Astrocyte (in vitro differentiated cells and primary cell): ENCODE results near the gene APBA2.

Experiments
- EZH2 ChIP-seq: IDR thresholded peaks from 2 replicates; pipeline ENCODE4 v1.6.1; 2012; ENCODE audit warnings: mild to moderate bottlenecking, low read length, inconsistent platforms; ENCODE audit not compliant: insufficient read depth
- TF ChIP-seq, protein P1 (sequence below): IDR thresholded peaks from 2 replicates; pipeline ENCODE4 v1.5.1; 2011; ENCODE audit warnings: low read depth, mild to moderate bottlenecking, inconsistent platforms, low read length, moderate library complexity; ENCODE audit not compliant: insufficient read depth

DNA sequence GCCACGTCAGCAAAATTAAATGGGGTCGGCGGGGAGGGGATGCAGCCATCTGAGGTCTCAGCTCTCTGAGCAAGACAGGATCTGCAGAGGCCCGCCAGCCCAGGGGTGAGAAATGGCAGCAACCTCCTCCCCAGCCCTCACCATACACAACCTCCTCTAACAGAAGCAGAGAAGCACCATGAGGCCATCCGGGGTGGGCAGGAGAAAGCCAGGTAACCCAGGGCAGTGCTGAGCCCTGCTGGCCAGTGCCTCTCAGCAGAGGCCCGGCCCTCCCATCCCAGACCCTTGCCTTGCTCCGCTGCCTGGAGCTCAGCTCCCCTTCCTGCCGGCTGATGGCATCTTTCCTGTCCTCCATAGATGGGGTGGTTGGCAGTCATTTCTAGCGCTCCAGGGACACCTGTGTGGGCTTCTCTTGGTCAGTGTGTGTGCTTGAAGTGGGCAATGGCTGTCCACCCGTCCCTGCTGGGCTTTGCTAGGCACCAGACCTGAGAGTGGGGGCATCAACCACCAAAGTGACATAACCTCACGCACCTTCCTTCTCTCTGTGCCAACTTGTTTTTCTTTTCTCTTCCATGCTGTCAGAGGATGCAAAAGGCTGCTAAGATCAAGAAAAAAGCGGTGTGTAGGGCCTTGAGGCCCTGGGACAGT, 208.0 kb downstream of the APBA2 start:
- TF ChIP-seq, protein P1, sequence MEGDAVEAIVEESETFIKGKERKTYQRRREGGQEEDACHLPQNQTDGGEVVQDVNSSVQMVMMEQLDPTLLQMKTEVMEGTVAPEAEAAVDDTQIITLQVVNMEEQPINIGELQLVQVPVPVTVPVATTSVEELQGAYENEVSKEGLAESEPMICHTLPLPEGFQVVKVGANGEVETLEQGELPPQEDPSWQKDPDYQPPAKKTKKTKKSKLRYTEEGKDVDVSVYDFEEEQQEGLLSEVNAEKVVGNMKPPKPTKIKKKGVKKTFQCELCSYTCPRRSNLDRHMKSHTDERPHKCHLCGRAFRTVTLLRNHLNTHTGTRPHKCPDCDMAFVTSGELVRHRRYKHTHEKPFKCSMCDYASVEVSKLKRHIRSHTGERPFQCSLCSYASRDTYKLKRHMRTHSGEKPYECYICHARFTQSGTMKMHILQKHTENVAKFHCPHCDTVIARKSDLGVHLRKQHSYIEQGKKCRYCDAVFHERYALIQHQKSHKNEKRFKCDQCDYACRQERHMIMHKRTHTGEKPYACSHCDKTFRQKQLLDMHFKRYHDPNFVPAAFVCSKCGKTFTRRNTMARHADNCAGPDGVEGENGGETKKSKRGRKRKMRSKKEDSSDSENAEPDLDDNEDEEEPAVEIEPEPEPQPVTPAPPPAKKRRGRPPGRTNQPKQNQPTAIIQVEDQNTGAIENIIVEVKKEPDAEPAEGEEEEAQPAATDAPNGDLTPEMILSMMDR: no peak
- TF ChIP-seq EZH2: no peak
